ENCODE data around the gene PIWIL1.

The PIWIL1 gene

DNA sequence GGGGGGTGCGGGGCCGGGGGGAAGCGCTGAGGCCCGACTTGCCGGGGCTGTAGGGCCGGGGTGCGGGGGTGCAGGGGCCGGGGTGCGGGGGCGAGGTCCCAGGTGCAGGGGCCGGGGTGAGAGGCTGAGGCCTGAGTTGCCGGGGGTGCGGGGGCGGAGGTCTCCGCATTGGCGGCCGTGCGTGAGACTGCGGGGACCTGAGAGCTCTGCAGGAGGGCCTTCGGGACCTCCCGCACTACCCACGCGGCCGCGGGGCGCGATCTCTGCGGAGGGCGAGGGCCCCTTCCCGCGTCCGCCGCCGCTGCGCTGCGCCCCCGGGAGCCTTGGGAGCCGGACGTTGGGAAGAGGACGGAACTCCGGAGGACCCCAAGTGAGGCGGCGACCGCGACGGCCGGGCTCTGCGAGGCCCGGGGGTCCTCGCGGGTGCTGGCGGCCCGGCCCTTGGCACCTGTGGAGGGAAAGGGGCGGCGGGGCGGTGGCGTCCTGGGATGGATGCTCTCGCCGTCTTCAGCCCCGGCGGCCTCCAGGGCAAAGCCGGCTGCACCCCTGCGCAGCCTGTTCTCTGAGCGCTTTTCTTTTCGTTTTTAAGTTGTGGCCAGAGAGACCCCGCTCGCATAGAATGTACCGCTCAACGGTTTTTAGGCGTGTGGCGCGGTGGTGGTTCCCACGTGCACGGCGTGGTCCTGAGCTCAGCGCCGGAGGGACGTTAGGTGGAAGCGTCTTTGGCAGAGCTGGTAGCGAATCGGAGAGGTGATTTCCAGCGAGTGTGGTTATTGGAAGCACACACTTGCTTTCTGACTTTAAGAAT, 1.3 kb downstream of the PIWIL1 start:
- DNase-seq, result no peak

DNA sequence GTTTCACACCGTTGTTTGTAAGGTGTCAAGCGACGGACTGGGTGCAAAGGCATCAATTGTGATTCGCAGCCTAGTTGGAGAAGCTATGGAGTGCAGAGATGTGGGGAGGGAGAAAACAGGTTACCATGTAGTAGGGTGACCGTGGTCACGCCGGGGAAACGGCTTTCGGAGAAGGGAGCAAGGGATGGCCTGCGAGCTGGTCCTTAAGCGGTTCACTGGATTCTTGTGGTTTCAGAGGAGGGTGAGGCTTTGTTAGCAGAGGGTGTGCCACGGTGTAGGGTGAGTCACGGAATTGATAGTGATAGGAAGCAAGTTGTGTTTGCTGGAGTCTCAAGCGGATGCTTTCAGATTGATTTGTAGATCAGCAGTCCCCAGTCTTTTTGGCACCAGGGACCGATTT, 2.3 kb downstream of the PIWIL1 start:
- no peak for DNase-seq

DNA sequence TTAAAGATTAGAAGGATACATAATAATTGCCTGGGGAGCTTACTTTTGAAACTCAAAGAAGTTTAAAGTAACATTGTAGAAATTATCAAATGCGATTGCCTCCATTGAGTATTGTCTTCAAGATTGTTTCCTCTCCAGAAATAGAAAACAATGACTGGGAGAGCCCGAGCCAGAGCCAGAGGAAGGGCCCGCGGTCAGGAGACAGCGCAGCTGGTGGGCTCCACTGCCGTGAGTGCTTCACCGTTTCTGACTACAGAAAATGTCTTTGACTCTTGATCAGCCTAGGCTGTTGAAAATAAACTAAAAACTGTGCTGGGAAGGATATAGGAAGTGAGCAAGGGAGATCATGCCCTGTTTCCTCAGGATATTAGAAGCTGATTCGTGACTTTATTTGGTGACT, 4.8 kb downstream of the PIWIL1 start:
- no peak for DNase-seq

DNA sequence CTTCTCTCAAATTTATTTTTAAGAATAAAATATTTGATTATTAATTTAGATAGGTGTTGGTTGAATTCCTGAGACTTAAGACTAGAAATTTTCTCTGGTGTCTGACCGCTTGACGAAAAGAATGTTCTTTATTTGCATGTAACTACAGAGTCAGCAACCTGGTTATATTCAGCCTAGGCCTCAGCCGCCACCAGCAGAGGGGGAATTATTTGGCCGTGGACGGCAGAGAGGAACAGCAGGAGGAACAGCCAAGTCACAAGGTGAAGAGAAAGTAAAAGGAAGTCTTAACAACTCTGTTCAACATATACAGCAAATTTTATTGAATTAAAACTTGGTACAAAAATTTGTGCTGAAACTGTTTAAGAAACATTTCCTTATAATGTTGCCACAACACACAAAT, 5.2 kb downstream of the PIWIL1 start:
- no peak for DNase-seq

DNA sequence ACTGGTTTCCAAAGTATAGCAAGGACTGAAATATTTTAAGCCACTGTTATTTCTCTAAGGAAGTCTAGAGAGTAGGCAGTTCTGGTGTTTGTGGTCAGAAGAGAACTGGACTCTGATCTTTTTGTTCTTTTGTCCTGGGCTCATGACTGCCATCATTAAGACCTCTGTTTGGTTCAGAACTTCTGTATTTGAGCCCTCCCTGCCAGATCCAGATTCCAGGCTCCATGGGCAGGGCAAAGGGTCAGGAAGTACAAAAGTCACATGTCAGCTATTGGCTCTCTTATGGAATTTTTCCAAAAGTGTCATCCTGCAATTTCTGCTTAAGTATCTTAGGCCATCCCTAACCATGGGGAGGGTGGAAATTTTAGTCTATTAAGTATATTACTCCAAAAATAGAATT, 6.8 kb downstream of the PIWIL1 start:
- DNase-seq, result no peak

DNA sequence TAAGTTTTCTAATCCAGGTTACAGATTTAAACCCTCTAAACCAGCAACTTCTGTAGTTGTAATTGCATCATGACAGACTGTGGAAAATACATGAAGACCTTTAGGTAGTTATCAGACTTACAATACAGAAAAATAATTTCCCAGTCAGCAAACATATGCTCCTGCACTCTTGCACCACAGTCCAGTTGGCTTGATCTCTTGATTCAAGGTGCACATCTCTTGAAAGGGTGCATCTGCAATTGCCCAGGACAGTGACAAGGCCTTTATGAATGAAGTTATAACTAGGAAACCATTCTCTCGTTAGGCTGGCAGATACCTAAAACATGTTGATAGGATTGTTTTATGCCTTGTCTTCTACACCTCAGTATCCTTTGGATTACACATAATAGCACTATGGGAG, 7.6 kb downstream of the PIWIL1 start:
- DNase-seq, result no peak

DNA sequence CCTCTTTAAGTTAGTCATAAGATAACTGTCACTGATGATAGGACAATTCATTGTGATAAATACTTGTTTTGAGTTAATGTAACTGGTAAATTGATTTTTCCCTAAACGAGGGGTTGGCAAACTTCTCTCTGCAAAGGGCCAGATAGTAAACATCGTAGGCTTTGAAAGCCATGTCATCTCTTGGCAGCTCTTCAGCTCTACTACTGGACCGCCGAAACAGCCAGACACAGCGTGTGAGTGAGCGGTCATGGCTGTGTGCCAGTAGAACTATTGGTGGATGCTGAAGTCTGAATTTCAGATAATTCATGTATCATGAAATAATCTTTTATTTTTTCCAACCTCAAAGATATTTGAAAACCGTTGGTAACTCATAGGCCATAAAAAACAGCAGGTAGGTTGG, 9.9 kb downstream of the PIWIL1 start:
- DNase-seq, result no peak

DNA sequence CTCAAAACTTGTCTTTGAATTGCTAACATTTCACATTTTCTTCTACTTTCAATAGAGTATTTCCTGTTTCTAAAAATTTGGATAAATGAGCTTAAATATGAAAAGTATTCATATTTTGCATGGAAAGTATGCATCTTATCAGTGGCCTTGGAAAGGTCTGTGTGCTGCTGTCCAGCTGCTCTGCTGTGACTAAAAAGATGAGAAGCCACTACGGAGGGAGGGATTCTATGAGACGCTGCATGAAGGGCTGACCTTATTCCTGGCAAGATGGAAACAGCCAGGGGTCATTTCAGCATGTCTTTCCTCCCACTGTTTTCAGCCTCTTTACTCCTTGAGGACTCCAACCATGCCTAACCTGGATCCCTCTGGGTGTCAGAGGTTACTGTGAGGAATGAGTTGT, 13.0 kb downstream of the PIWIL1 start:
- no peak for DNase-seq

DNA sequence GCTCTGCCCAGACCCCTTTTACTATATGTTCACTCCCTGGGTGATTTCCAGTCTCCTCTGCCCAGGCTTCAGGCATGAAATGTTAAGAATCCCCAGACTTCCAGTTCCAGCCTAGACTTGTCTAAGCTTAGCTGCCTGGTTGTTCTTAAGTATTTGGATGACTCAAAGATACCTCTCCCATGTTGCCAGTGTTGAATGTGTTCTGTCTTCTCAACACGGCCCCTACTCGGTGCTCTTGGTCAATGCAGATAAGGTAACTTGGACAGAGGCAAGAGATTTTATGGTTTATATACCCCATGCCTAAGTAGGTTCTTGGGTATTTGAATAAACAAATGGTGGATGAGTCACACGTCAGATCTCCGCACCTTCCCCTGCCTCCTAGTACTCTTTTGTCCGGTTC, 13.6 kb downstream of the PIWIL1 start:
- no peak for DNase-seq

DNA sequence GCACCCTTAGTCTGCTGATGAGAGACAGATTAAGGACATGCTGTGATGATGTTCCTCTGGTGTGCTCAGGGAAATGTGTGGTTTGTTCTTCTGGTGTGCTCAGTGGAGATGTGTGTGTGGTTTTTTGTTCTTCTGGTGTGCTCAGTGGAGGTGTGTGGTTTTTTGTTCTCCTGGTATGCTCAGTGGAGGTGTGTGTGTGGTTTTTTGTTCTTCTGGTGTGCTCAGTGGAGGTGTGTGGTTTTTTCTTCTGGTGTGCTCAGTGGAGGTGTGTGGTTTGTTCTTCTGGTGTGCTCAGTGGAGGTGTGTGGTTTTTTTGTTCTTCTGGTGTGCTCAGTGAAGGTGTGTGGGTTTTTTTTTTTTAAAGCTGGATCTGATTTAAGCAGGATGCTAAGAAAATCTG, 15.4 kb downstream of the PIWIL1 start:
- DNase-seq, result no peak

DNA sequence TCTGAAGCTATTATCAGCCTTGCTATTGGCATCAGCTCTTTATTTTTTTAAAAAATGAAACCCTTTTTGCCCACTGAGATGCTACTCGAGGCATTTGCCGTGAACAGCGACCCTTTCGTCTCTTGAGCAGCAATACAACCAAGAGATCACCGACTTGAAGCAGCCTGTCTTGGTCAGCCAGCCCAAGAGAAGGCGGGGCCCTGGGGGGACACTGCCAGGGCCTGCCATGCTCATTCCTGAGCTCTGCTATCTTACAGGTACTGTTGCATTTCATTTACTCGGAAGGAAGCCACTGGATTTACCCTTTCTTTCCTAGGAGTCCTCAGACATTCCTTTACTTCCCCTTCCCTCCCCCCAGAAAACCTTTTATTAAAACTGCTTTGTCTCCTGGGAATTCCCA, 16.7 kb downstream of the PIWIL1 start:
- no peak for DNase-seq

DNA sequence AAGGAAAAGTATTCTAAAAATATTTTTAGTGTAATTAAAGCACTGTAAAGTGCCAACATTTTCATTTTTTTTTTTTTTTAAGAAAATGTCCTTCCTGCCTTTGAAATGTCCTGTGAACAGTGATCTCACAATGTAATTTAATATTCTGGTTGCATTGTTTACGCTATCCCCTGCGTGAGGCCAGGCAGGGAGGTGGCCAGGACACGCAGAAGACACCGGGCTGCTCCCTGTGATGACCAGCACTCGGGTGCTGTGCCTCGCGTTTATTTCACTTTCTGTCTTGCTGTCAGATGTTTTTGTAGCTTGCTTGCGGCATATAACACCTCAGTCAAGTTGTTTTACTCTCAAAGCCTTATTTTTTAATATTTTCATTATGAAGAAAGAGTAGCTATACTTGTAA, 18.5 kb downstream of the PIWIL1 start:
- no peak for DNase-seq

DNA sequence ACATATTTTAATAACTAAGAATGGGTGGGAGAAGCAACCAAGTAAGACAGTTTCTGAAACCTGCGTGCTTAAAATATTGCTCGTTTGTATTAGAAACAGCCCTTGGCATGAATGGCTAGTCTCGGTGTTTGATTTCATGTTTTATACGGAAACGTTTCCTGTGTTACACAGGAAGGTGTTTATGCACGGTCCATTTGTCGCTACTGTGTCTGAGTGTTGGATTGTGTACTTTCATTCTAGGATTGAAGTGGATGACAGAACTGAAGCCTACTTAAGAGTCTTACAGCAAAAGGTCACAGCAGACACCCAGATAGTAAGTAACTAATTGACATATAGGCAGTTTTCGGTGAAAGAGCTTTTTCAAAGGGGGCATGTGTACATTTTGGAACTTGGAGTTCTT, 19.6 kb downstream of the PIWIL1 start:
- DNase-seq, result no peak

DNA sequence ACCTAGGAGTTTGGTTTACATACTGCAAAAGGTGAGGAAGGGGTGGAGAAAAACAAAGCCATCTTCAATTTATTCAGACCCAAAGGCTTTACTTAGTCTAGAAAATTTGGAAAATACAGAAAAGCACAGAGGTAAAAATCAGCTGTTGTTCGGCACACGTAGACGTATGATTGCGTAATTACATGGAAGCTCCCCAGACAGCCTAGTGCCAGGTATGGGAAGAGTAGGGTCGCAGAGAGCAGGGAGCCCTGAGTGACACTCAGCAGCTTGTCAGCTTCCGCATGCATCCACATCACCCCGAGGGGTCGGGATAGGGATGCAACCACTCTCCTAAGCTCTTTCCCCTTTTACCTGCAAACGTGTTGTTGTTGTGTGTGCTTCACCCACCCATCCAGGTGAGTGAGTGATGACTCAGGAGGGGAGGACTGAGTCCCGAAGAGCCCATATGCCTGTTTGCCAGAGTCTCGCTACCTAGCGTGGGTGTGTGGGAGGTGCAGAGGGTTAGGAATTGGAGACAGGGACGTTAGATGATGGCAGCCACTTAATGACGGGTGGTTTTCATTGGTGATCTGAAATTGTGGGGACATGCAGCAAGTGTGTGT, 20.1 kb downstream of the PIWIL1 start:
- DNase-seq, result no peak

DNA sequence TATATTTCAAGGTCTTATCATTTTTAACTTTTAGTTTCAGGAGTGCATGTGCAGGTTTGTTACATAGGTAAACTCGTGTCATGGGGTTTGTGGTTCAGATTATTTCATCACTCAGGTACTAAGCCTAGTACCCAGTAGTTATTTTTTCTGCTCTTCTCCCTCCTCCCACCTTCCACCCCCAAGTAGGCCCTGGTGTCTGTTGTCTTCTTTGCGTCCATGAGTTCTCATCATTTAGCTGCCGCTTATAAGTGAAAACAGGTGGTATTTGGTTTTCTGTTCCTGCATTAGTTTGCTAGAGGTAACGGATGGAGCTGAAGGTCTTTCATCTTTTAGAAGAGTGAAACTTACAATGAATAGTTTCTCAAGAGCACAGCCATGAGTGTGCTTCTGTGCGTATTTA, 24.4 kb downstream of the PIWIL1 start:
- DNase-seq, result no peak

DNA sequence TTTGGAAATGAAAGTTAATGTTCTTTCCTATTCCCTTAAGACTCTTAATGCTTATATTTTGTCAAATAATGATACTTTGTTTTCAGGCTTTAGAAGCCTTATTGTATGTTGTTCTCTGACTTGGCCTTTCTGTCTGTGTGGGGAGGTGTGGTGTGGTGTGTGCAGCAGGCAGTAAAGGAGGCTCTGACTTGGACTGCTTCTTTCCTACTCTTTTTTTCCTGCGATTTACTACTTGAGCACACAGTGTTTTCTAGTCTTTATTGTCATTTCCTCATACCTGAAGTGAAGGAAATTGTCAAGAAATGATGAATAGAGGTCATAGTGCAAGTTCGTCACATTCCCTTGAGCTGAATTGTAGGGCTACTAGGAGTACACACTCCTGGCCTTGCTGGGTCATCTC, 26.9 kb downstream of the PIWIL1 start:
- DNase-seq, result no peak

DNA sequence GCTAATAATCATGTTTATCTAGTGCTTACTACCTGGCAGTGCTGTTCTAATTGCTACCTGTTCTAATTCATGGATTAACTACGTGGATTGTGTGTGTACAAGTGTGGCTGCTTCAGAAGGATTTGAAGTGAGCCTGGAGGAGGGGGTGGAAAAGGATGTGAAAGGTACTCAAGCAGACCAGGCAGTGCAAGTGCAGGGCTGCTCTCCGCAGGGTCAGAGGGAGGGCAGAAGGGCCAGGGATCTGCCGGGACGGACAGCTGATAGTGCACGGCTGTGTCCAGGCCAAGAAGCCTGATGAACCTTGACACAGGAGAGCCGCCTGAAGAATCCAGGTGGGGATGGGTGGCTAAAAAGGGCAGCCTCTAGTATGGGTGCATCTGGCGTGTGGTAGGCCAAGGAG, 28.5 kb downstream of the PIWIL1 start:
- no peak for DNase-seq

DNA sequence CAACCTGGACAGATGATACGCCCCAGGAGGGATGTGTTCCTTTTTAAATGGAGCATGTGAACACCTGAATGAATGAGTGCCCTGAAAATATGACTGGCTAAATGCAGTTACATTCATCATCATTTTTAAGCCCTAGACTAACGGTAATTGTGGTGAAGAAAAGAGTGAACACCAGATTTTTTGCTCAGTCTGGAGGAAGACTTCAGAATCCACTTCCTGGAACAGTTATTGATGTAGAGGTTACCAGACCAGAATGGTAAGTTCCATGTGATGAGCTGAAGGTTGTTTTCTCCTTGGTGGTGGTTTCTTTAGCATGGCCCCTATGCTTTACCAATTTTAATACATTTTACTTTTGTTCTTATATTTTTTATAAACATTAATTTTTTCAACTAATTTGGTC, 29.3 kb downstream of the PIWIL1 start:
- no peak for DNase-seq

DNA sequence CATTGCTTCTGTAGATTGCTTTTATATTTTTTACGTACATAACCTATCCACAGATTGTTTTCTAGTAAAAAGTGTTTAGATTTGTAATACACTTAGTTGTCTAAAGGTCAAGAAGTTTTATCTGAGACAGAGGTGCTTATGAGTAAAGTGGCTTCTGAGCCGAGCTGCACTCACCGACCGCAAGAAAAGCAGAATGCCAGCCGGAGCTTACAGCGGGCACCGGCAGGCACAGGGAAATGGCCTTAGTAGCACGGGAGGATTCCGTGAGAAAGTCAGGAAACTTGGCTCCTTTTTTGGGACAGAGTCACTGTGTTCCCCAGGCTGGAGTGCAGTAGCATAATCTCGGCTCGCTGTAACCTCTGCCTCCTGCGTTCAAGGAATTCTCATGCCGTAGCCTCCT, 29.8 kb downstream of the PIWIL1 start:
- DNase-seq, result no peak

DNA sequence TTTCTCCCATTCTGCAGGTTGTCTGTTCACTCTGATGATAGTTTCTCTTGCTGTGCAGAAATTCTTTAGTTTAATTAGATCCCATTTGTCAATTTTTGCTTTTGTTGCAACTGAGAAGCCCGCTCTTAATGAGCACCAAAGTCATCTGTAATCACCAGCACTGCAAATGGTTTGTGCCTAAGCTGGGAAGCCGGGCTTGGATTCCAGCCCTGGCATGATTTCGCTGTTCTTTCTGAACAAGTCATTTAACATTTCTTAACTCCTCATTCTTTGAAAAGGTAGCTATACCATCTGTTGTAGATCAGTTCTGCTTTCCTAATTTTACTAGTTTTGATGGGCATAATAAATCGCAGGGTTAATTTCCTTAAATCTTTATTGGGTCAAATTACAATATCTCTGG, 32.1 kb downstream of the PIWIL1 start:
- DNase-seq, result no peak

DNA sequence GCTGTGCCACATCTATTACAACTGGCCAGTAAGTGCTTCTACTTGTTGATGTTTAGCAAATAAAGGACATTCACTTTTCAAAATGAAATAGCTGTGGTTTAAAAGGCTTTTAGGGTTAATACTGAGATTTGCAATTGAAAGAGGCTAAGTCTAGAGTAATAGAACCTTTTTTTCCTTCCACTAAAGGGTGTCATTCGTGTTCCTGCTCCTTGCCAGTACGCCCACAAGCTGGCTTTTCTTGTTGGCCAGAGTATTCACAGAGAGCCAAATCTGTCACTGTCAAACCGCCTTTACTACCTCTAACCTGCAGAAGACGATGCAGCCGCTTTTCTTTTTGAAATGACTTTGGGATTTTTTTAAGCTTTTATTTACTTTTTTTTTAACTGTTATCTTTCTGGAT, 33.6 kb downstream of the PIWIL1 start:
- no peak for DNase-seq

DNA sequence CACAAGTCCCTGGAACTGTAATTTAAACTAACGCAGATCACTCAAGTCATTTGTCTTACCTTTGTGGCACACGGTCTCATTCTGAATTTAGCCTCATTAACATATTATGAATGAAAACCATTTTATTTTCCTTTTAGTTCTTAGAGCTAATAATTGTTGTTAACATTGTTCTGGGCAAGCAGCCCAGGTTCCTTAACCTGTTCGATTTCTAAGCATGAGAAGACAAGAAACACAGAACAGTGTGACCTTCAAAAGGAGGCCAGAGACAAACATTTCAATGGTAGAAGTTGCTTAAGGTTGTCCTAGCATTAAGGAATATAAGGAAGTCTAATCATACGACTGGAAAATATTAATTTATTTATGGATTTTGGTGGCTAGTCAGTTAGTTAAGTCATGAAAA, 35.2 kb downstream of the PIWIL1 start:
- DNase-seq, result no peak

DNA sequence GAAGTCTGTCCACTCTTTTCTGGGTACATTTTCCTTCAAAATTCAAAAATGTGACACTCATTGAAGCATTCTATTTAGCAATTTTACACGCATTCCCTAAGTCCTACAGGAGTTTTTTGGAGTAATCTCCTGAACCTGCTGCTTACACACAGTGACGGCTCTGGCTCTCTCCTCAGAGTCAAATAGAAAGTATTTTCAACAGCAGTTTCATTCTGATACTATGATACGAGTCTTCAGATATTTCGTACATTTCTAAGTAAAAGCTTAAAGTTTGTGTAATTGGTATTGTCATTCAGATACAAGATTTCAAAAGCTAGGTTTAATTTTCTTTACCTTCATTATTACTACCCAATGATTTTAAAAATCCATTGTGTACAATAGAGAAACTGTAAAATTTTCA, 36.4 kb downstream of the PIWIL1 start:
- no peak for DNase-seq

DNA sequence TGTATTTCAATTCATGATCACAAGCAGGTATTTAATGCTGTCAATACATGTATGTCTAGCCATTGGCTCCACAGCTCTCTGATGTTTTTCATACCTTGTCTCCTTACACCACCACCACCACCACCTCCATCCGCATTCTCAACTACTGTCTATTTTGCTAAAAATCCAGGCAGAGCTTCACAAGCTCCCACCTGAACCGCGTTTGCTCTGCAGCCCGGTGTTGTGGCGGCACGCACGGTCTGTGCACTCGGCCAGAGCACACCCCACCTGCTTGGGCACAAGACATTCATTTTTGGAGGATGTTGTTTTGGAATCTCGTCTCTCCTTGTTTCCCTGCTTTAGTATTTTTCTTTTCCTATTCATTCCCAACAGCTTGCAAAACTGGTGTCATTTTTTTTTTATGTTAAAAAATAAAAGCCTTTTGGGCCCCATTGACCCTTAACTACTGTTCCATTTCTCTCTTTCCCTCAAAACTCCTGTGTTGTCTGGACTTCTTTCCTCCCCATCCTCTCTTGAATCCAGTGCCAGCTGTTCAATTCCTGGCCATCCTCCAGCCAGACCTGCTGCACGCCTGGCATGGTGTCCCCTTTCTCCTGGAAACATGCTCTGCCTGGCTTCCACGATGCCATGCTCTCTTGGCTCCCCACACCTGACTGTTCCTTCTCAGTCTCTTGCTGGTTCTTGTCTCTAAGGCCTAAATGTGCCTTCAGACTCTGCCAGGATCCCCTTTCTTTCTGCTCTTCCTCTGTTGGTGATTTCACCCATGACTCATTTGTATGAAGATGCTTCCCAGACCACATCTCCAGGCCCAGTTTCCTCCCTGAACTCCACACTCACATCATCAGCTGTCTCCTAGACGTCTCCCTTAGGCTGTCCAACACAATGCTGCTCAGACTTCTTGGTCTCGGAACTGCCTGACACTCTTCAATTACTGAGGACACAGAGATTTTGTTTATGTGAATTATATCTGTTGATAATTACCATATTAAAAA, 37.9 kb downstream of the PIWIL1 start:
- DNase-seq, result no peak
